Measurements from ENCODE around the gene CD80.

Gene CD80

DNA sequence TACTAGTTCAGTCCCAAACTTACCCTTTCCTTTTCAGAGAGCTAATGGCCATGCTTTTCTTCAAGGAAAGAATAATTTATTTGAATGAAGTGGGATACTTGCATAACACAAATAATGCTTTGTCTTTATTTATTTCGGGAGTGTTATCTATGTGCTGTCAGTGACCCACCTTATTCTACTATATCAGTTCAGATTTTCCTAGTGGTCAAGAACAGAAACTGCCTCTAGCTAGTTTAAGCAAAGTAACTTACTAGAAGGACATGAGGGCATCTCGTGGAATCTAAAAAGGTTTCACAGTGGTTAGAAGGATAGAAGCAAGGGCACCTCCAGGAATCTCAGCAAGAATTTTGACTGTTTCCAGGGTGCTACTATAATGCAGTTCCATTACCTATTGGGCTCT, 64.8 kb downstream of the CD80 start:
- DNase-seq (ENCODE audit: low spot score): no peak

DNA sequence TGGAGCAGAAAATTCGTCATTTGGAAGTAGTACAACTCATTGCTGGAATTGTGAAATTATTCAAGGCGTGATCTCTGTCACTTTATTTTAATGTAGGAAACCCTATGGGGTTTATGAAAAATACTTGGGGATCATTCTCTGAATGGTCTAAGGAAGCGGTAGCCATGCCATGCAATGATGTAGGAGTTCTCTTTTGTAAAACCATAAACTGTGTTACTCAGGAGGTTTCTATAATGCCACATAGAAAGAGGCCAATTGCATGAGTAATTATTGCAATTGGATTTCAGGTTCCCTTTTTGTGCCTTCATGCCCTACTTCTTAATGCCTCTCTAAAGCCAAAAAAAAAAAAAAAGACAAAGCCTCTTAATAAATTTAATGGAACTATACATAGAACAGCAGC, 66.6 kb downstream of the CD80 start:
- no peak for DNase-seq (ENCODE audit: low spot score)

DNA sequence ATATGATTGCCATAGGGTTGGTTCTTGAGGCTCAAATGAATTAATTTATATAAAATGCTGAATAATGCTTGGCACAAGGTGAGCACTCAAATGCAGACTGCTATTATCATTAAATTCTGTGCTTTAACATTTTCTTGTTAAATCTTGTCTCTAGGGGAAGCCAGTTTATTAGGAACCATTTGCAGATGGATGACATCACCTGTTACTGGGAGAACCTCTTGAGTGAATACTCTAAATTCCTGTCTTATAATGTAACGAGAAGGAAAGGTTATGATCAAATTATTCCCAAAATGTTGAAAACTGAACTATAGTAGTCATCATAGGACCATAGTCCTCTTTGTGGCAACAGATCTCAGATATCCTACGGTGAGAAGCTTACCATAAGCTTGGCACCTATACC, 67.3 kb downstream of the CD80 start:
- DNase-seq (ENCODE audit: low spot score): no peak

DNA sequence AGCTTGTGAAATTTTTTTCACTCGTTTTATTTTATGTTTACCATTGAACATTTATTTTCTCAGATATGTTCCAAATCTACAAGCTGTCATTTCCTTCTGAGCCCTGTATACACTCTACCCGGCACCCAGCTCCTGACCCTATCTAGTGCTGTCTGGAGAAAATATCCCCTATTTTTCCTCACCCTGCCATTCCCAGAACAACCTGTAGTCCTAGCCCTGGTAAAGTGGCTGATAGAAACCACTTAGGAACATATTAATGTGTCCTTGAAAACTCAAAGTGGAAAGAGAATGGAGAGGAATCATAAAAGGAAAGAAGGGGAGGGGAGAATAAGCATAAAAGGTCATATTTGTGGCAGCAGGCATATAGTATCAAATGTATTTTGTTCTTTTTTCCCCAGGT, 69.3 kb downstream of the CD80 start:
- no peak for DNase-seq (ENCODE audit: low spot score)

DNA sequence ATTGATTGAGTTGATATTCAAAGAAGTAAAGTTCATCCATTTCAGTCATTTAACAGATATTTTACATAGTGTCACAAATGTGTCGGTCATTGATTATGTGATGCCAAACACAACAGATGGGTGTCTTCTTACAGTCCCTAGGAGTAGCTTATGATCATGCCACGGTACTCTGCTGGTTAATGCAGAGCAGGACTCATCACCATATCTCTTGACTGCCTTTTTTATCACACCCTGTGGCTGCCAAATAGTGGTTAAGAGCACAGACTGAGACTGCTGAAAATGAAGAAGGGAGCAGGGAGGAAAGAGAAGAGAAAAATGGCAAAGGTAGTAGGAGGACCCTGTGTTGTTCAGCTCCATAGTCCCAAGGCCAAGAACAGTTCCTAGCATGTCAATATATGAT, 73.9 kb downstream of the CD80 start:
- no peak for DNase-seq (ENCODE audit: low spot score)

DNA sequence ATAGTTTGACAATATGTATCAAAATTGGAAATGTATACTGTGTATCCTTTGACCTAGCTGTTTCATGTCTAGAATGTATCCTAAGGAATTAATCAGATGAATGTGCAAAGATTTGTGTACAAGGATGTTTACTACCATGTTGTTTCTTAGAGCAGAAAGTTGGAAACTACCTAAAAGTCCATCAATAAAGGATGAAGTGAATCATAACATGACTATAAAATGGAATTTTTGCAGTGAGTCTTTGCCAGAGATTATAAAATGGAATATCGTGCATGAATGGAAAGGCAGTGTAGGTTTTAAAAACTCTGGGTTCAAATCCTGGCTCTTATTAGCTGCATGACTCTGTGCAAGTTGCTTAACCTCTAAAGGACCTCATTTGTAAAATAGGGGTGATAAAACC, 76.3 kb downstream of the CD80 start:
- no peak for DNase-seq (ENCODE audit: low spot score)

DNA sequence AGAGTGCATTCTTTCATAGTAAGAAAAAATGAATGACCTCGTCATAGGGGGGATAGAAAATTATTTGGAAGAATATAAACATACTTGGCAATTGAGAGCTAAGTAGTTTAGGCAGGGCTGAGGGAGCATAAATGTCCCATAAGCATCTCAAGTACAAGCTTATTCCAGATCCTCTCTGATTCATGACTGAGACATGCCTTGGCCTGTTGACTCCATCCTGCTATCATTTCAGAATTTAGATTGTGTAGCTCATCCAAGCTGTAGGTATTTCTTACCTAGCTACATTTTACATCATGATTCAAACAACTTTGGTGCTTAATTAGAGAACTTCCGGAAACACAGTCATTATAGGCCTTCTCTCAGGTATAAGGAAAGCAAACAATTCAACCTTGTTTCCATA, 78.3 kb downstream of the CD80 start:
- DNase-seq (ENCODE audit: low spot score): no peak
